Lower leg skin (tissue), 3 donors: ENCODE data around the gene SSB.

Experiments used
- POLR2A ChIP-seq, 2 donors: fragments of 450-650 bp; IDR thresholded peaks; one replicate each; pipeline ENCODE4 v1.6.1; 2016 to 2017; ENCODE audit warnings: antibody characterized with exemption in 2 of 2, mild to moderate bottlenecking in 1 of 2, moderate library complexity in 1 of 2
- TF ChIP-seq, protein P1 (sequence below), 3 donors: fragments of 450-650 bp; IDR thresholded peaks; one replicate each; pipeline ENCODE4 v1.5.1; 2016; ENCODE audit warnings: antibody characterized with exemption in 3 of 3, mild to moderate bottlenecking in 3 of 3, moderate library complexity in 2 of 3

DNA sequence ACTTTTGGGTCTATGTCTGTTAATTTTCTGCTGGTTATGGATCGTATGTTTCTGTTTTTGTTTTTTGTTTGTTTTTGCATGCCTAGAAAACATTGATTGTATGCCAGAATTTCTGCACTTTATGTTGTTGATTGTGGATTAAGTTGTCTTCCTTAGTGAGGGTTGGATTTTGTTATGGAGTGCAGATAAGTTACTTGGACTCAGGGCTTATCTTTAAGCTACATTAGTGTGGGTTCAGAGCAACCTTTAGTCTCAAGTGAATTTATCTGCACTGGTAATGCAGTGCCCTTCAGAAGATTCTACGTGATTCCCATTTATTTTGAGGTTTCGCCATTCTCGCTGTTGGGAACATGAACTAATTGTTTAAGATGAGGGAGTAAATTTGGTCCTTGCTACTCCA lies 61.5 kb downstream of the SSB start:
- TF ChIP-seq POLR2A (IDR thresholded peaks at IDR 0.05), result no peak
- TF ChIP-seq, protein P1, sequence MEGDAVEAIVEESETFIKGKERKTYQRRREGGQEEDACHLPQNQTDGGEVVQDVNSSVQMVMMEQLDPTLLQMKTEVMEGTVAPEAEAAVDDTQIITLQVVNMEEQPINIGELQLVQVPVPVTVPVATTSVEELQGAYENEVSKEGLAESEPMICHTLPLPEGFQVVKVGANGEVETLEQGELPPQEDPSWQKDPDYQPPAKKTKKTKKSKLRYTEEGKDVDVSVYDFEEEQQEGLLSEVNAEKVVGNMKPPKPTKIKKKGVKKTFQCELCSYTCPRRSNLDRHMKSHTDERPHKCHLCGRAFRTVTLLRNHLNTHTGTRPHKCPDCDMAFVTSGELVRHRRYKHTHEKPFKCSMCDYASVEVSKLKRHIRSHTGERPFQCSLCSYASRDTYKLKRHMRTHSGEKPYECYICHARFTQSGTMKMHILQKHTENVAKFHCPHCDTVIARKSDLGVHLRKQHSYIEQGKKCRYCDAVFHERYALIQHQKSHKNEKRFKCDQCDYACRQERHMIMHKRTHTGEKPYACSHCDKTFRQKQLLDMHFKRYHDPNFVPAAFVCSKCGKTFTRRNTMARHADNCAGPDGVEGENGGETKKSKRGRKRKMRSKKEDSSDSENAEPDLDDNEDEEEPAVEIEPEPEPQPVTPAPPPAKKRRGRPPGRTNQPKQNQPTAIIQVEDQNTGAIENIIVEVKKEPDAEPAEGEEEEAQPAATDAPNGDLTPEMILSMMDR (IDR thresholded peaks at IDR 0.05), result no peak
